Lung (tissue), 12 donors: ENCODE measurements around the gene NUP43. TPM values are rescaled to one million over a fixed set of nuclear protein-coding genes. Genes with fewer than 3 reads are reported as not detected.

Source experiments
- ATAC-seq: fragments of 200-7000 bp; cut with Tn5 transposase; one replicate; pipeline ENCODE4 v1.9.1; 2020; ENCODE audit warnings: moderate number of reproducible peaks; ENCODE audit not compliant: insufficient read depth, low FRiP score
- DNase-seq, 3 donors: peaks; one replicate each; pipeline ENCODE4 v3.0.0-alpha.2; 2013 to 2017
- H3K27ac ChIP-seq, 2 donors: one replicate each; pipeline ENCODE4 v1.5.1; 2013; ENCODE audit warnings: mild to moderate bottlenecking in 2 of 2, moderate library complexity in 2 of 2, control low read depth in 1 of 2, inconsistent platforms in 1 of 2, low read depth in 1 of 2, low read length in 1 of 2
- H3K27me3 ChIP-seq, 3 donors: one replicate each; pipeline ENCODE4 v1.5.1; 2013; ENCODE audit warnings: low read length in 2 of 3; ENCODE audit not compliant: control insufficient read depth in 3 of 3, insufficient read depth in 3 of 3
- H3K36me3 ChIP-seq, 4 donors: one replicate each; pipeline ENCODE4 v1.5.1; 2013; ENCODE audit warnings: low read length in 4 of 4, mild to moderate bottlenecking in 1 of 4, moderate library complexity in 1 of 4; ENCODE audit not compliant: control insufficient read depth in 4 of 4, insufficient read depth in 4 of 4
- H3K4me1 ChIP-seq, 5 donors: one replicate each; pipeline ENCODE4 v1.5.1; 2013; ENCODE audit warnings: low read length in 5 of 5, mild to moderate bottlenecking in 2 of 5, moderate library complexity in 1 of 5; ENCODE audit not compliant: control insufficient read depth in 5 of 5, insufficient read depth in 5 of 5
- H3K4me3 ChIP-seq: one replicate; pipeline ENCODE4 v1.5.1; 2013; ENCODE audit warnings: mild to moderate bottlenecking, control low read depth, moderate library complexity
- H3K9ac ChIP-seq, 2 donors: one replicate each; pipeline ENCODE4 v1.5.1; 2013; ENCODE audit warnings: low read length in 2 of 2, control low read depth in 1 of 2; ENCODE audit not compliant: insufficient read depth in 1 of 2
- H3K9me3 ChIP-seq, 4 donors: one replicate each; pipeline ENCODE4 v1.5.1; 2013; ENCODE audit warnings: low read length in 3 of 4, mild to moderate bottlenecking in 1 of 4, moderate library complexity in 1 of 4; ENCODE audit not compliant: control insufficient read depth in 4 of 4, insufficient read depth in 3 of 4
- WGBS, 2 donors: extraction: QIAGEN DNeasy Blood & Tissue Kit; methylation state at CpG; one replicate each; pipeline ENCODE4 v1.1.7; 2013; 5-methylcytosine and 5-hydroxymethylcytosine counted together
- polyA plus RNA-seq, 2 donors: library from polyadenylated mRNA; stranded (reverse); fragments of 200-250 nt; gene quantifications; one replicate each; pipeline ENCODE4 v1.2.1, GENCODE V29; 2013
- total RNA-seq, 2 donors: library from RNA; depleted of rRNA in 1 of 2; stranded (reverse); fragments of >200 nt in 1 of 2; gene quantifications; one replicate each; pipeline ENCODE4 v1.2.1, GENCODE V29; 2014 to 2021
- TF ChIP-seq, protein P1 (sequence below): IDR thresholded peaks from 2 replicates; pipeline ENCODE4 v1.5.1; 2012; ENCODE audit warnings: mild to moderate bottlenecking; ENCODE audit errors: control extremely low read depth, extremely low read depth
- donor health status: control.
- donor health status: control.
- donor health status: Bipolar disorder and iron deficiency.
- donor health status: healthy.
- donor health status: DM: yes; HTN: yes; CAD: no.

The NUP43 gene
- total and polyA plus RNA-seq, 4 donors, result 6.5 to 30.2 (median 19.8) TPM

DNA sequence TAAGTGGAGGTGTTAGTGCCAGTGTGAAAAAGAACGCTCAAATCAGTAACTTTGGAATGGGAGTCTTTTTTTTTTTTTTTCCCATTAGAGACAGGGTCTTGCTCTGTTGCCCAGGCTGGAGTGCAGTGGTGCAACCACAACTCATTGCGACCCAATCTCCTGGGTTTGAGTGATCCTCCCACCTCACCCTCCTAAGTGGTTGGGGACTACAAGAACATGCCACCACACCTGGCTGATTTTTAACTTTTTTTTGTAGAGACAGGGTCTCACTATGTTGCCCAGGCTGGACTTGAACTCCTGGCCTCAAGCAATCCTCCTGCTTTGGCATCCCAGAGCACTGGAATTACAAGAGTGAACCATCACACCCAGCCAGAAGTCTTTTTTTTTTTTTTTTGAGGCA is 48.2 kb downstream of the NUP43 start:
- Histone ChIP-seq H3K9ac (no peak overlapping the region), H3K27me3 (no peaks in the 10 kb centered on the region), H3K36me3 (peaks cover 0 to 17% (median 6%) of the 10 kb centered on the region in 4 donors), H3K4me3 (no peak overlapping the region), H3K4me1 (peaks cover 0 to 10% (median 0%) of the 10 kb centered on the region in 5 donors), H3K9me3 (no peaks in the 10 kb centered on the region), H3K27ac (no peak overlapping the region)
- no peak for ATAC-seq
- TF ChIP-seq, protein P1, sequence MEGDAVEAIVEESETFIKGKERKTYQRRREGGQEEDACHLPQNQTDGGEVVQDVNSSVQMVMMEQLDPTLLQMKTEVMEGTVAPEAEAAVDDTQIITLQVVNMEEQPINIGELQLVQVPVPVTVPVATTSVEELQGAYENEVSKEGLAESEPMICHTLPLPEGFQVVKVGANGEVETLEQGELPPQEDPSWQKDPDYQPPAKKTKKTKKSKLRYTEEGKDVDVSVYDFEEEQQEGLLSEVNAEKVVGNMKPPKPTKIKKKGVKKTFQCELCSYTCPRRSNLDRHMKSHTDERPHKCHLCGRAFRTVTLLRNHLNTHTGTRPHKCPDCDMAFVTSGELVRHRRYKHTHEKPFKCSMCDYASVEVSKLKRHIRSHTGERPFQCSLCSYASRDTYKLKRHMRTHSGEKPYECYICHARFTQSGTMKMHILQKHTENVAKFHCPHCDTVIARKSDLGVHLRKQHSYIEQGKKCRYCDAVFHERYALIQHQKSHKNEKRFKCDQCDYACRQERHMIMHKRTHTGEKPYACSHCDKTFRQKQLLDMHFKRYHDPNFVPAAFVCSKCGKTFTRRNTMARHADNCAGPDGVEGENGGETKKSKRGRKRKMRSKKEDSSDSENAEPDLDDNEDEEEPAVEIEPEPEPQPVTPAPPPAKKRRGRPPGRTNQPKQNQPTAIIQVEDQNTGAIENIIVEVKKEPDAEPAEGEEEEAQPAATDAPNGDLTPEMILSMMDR, result no peak
- no peak for DNase-seq
- WGBS, 2 donors, result 94 to 100% methylated on average over 2 of the region's 2 CpGs

DNA sequence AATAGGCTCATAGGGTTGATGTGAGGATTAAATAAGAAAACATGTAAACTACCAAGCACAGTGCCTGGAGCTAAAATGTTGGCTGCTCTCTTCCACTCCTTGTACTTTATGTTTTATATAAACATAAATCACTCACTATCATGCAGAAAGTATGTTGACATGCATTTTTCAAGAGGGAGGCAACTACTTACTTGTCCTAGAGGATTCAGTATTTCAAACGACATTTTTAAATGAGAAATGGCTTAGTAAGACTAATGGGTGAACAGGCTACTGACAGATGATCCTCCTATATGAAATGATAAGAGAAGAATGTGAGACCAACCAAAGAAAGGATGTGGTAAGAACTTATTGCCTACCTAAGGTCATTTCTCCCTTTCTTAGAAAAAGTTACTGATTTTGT is 49.4 kb downstream of the NUP43 start:
- Histone ChIP-seq H3K4me1 (peaks cover 0 to 6% (median 0%) of the 10 kb centered on the region in 5 donors), H3K9ac (no peak overlapping the region), H3K9me3 (no peaks in the 10 kb centered on the region), H3K27me3 (no peaks in the 10 kb centered on the region), H3K27ac (no peak overlapping the region), H3K36me3 (peaks cover 0 to 23% (median 8%) of the 10 kb centered on the region in 4 donors), H3K4me3 (no peak overlapping the region)
- TF ChIP-seq, protein P1, result no peak
- WGBS, 2 donors, result 45 to 68% methylated on average over 1 of the region's 1 CpG
- no peak for ATAC-seq
- DNase-seq, result no peak

DNA sequence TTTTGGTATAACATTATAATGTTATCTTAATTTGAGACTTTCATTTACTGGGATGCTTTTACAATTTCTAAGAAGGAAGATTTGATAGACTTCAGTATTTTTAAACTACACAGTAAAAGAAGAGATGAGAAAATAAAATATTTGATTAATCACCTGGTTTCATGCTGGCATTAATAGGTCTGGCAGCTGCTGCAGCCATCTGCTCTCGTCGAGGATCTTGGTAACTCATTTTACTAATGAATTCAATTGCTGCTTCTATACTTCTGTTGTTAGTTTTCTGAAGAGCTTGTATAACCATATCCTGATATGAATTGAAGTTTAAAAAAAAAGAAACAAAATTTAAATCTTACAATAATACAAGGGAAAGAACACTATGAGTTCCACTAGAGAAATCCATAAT is 51.4 kb downstream of the NUP43 start:
- Histone ChIP-seq H3K4me3 (no peak overlapping the region), H3K9me3 (no peaks in the 10 kb centered on the region), H3K9ac (no peak overlapping the region), H3K36me3 (peaks cover 6 to 24% (median 11%) of the 10 kb centered on the region in 4 donors), H3K27me3 (no peaks in the 10 kb centered on the region), H3K27ac (no peak overlapping the region), H3K4me1 (no peaks in the 10 kb centered on the region)
- ATAC-seq, result no peak
- no peak for DNase-seq
- WGBS, 2 donors, result 90 to 92% methylated on average over 2 of the region's 2 CpGs
- TF ChIP-seq, protein P1, result no peak

DNA sequence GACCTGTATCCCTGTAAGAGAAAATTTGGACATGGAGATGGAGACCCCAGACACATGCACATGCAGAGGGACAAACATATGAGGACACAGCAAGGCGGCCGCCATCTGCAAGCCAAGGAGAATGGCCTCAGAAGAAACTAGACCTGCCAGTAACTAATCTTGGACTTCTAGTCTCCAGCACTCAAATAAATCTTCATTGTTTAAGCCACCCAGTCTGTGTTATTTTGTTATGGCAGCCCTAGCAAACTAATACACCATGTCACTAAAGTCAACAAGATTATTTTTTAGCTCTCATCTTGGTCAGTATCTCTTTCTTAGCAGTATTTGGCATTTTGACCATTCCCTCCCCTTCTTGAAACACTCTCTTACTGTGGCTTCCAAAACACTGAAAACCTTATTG is 55.1 kb downstream of the NUP43 start:
- ATAC-seq (no peak), DNase-seq (no peak)
- H3K27me3 ChIP-seq, result no peaks in the 10 kb centered on the region
- no peak overlapping the region for H3K27ac ChIP-seq
- whole genome bisulfite sequencing, 2 donors, result 96 to 99% methylated on average over 2 of the region's 2 CpGs
- H3K9ac ChIP-seq, result no peak overlapping the region
- H3K4me1 ChIP-seq, result no peaks in the 10 kb centered on the region
- H3K9me3 ChIP-seq, result no peaks in the 10 kb centered on the region
- no peak overlapping the region for H3K4me3 ChIP-seq
- peaks cover 5 to 22% (median 10%) of the 10 kb centered on the region in 4 donors for H3K36me3 ChIP-seq
- TF ChIP-seq, protein P1, result no peak
